Hepatocyte (in vitro differentiated cells): ENCODE results near the gene MPI. TPM values are rescaled to one million over a fixed set of nuclear protein-coding genes. Genes with fewer than 3 reads are reported as not detected.
A peak's percentile ranks its signal among the peaks of the same experiment; 100 is the strongest.

ENCODE experiments used
- DNase-seq: peaks from one replicate; pipeline ENCODE4 v3.0.0-alpha.2; 2016; ENCODE audit warnings: low spot score
- H2AFZ ChIP-seq: fragments of 200-600 bp; sonication (generic); 2 replicates; pipeline ENCODE4 v1.6.0; 2016; ENCODE audit warnings: antibody characterized with exemption, mild to moderate bottlenecking
- H3K27ac ChIP-seq: fragments of 200-600 bp; sonication (generic); 2 replicates; pipeline ENCODE4 v1.5.1; 2016; ENCODE audit warnings: mild to moderate bottlenecking
- H3K27me3 ChIP-seq: fragments of 200-600 bp; sonication (generic); 2 replicates; pipeline ENCODE4 v1.6.1; 2016
- H3K36me3 ChIP-seq: fragments of 200-600 bp; sonication (generic); replicated peaks from 2 replicates; pipeline ENCODE4 v1.5.1; 2016; ENCODE audit warnings: low read depth; ENCODE audit not compliant: insufficient read depth
- H3K4me1 ChIP-seq: fragments of 200-600 bp; sonication (generic); 2 replicates; pipeline ENCODE4 v1.5.1; 2016; ENCODE audit warnings: mild to moderate bottlenecking, moderate library complexity; ENCODE audit not compliant: insufficient read depth
- H3K4me2 ChIP-seq: fragments of 200-600 bp; sonication (generic); 2 replicates; pipeline ENCODE4 v1.6.0; 2016
- H3K4me3 ChIP-seq: fragments of 200-600 bp; sonication (generic); 2 replicates; pipeline ENCODE4 v1.5.1; 2016; ENCODE audit warnings: mild to moderate bottlenecking
- H3K79me2 ChIP-seq: fragments of 200-600 bp; sonication (generic); 2 replicates; pipeline ENCODE4 v1.6.0; 2017; ENCODE audit warnings: mild to moderate bottlenecking
- H3K9me2 ChIP-seq: fragments of 200-600 bp; sonication (generic); replicated peaks from 2 replicates; pipeline ENCODE4 v1.6.0; 2017; ENCODE audit warnings: mild to moderate bottlenecking; ENCODE audit not compliant: insufficient read depth
- H3K9me3 ChIP-seq: fragments of 200-600 bp; sonication (generic); 2 replicates; pipeline ENCODE4 v1.5.1; 2016; ENCODE audit warnings: low read depth, mild to moderate bottlenecking
- H4K20me1 ChIP-seq: fragments of 200-600 bp; sonication (generic); 2 replicates; pipeline ENCODE4 v1.6.0; 2016; ENCODE audit warnings: mild to moderate bottlenecking; ENCODE audit not compliant: insufficient read depth, poor library complexity, severe bottlenecking
- CTCF ChIP-seq: fragments of 200-600 bp; sonication (generic); IDR thresholded peaks from 2 replicates; pipeline ENCODE4 v1.5.1; 2016; ENCODE audit warnings: antibody characterized with exemption, mild to moderate bottlenecking; ENCODE audit not compliant: poor library complexity
- EZH2 ChIP-seq: fragments of 200-600 bp; sonication (generic); IDR thresholded peaks from 2 replicates; pipeline ENCODE4 v1.6.1; 2016; ENCODE audit warnings: antibody characterized with exemption, mild to moderate bottlenecking, borderline replicate concordance
- EZH2phosphoT487 ChIP-seq: fragments of 200-600 bp; sonication (generic); IDR thresholded peaks from one replicate; pipeline ENCODE4 v1.6.1; 2018; ENCODE audit warnings: antibody characterized with exemption, mild to moderate bottlenecking, low read depth, moderate library complexity; ENCODE audit not compliant: unreplicated experiment, severe bottlenecking
- WGBS: methylation state at CpG from one replicate; pipeline ENCODE4 v1.1.6; 2016; ENCODE audit warnings: low lambda C conversion rate; ENCODE audit errors: missing lambda C conversion rate; 5-methylcytosine and 5-hydroxymethylcytosine counted together
- polyA plus RNA-seq: library from polyadenylated mRNA; unstranded; fragments of >200 nt; fragmentation: Nextera tagmentation; extraction: Ambion mirVana; gene quantifications from 2 replicates; pipeline ENCODE4 v1.2.1, GENCODE V29; 2016
- total RNA-seq: library from RNA; depleted of rRNA; stranded (reverse); fragments of >200 nt; gene quantifications from 2 replicates; pipeline ENCODE4 v1.2.3, GENCODE V29; 2014

MPI gene
- total and polyA plus RNA-seq, 2 experiments from 2014 or later = 32.8 to 41.1 TPM

GRCh38 chr15:74902295-74903075 is 12.6 kb downstream of the MPI start:
- WGBS = 97% methylated on average over 4 of the region's 4 CpGs
- H3K4me1 ChIP-seq = peaks cover 18% of the 10 kb centered on the region
- peaks cover 8% of the 10 kb centered on the region for H3K36me3 ChIP-seq

DNA sequence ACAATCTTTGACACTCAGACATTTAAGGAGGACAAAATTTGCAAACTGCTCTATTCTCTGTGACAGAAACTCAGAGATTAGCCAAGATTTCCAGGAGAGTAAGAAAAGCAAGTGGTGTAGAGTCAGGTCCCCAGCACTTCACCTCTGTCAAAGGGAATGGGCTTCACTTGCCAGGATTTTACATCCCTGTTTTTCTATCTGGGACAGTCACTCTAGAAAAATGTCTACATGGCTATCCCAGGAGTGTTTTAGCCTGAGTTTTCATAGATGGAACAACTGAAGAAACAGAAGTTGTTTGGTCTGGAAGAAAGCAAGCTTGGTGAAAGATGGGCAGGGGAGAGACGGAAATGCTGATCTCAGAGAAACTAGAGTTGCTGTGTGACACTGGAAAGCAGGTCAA is 13.8 kb downstream of the MPI start:
- Histone ChIP-seq H3K4me3 (no peak overlapping the region), H3K27me3 (no peaks in the 10 kb centered on the region), H3K27ac (no peak overlapping the region), H3K9me2 (no peaks in the 10 kb centered on the region), H3K79me2 (peaks cover 33% of the 10 kb centered on the region), H3K9me3 (no peaks in the 10 kb centered on the region), H3K36me3 (peaks cover 8% of the 10 kb centered on the region), H2AFZ (no peak overlapping the region), H4K20me1 (no peaks in the 10 kb centered on the region), H3K4me2 (no peak overlapping the region), H3K4me1 (peaks cover 21% of the 10 kb centered on the region)
- TF ChIP-seq EZH2 (no peak), EZH2phosphoT487 (no peak), CTCF (no peak)
- WGBS = 96% methylated on average over 1 of the region's 1 CpG
- DNase-seq = no peak

More at GRCh38 chr15:74902295-74903075, 12.6 kb downstream of the MPI start:
- DNase-seq = no peak
- Histone ChIP-seq H3K27me3 (no peaks in the 10 kb centered on the region), H2AFZ (no peak overlapping the region), H3K4me3 (no peak overlapping the region), H3K9me3 (no peaks in the 10 kb centered on the region), H3K9me2 (no peaks in the 10 kb centered on the region), H4K20me1 (no peaks in the 10 kb centered on the region), H3K27ac (no peak overlapping the region), H3K4me2 (no peak overlapping the region), H3K79me2 (peaks cover 33% of the 10 kb centered on the region)
- TF ChIP-seq EZH2phosphoT487 (no peak), CTCF (no peak), EZH2 (no peak)

- WGBS = 97% methylated on average over 7 of the region's 7 CpGs
- H3K4me3 ChIP-seq = no peak overlapping the region
- H3K4me1 ChIP-seq = peaks cover 21% of the 10 kb centered on the region
- no peaks in the 10 kb centered on the region for H3K9me2 ChIP-seq
- peaks cover 8% of the 10 kb centered on the region for H3K36me3 ChIP-seq
- no peak overlapping the region for H3K27ac ChIP-seq
- DNase-seq = no peak
- peak overlapping the region; percentile 82 for H3K4me2 ChIP-seq
- H3K27me3 ChIP-seq = no peaks in the 10 kb centered on the region
- no peaks in the 10 kb centered on the region for H4K20me1 ChIP-seq
- no peaks in the 10 kb centered on the region for H3K9me3 ChIP-seq
- no peak overlapping the region for H2AFZ ChIP-seq
- TF ChIP-seq EZH2phosphoT487 (no peak), CTCF (no peak), EZH2 (no peak)
- peaks cover 33% of the 10 kb centered on the region for H3K79me2 ChIP-seq
These were observed 14.5 kb downstream of the MPI start for GRCh38 chr15:74904190-74904805.
